Retinal pigment epithelial cell (primary cell): ENCODE results near the gene TMEM147.

Experiments used
- DNase-seq: peaks from one replicate; pipeline ENCODE4 v3.0.0-alpha.2; 2010; ENCODE audit warnings: low read depth
- H3K4me3 ChIP-seq: 2 replicates; pipeline ENCODE4 v1.5.1; 2011; ENCODE audit warnings: mild to moderate bottlenecking, low read length, control low read depth, moderate library complexity
- TF ChIP-seq, protein P1 (sequence below): conservative IDR thresholded peaks from 2 replicates; pipeline ENCODE4 v1.5.1; 2011; ENCODE audit warnings: low read depth, low read length, control low read depth, inconsistent platforms

TMEM147 gene

DNA sequence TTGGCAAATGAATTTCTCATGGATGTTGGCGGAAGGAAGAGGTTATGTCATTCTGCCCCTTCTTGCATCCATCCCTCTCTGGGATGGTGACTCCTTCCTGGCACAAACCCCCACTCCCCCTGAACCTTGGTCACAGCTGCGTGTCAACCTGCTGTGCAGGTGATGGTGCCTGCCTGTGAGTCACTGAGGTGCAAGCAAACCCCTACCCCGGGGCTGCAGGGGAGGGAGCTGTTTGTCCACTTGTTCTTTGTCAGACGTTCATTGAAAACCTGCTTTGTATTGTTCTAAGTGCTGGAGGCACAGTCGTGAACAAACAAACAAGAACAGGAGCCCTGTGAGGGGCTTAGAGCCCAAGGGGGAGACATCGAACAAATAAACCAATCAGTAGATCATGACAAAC, 14.1 kb upstream of the TMEM147 start:
- DNase-seq, result no peak

DNA sequence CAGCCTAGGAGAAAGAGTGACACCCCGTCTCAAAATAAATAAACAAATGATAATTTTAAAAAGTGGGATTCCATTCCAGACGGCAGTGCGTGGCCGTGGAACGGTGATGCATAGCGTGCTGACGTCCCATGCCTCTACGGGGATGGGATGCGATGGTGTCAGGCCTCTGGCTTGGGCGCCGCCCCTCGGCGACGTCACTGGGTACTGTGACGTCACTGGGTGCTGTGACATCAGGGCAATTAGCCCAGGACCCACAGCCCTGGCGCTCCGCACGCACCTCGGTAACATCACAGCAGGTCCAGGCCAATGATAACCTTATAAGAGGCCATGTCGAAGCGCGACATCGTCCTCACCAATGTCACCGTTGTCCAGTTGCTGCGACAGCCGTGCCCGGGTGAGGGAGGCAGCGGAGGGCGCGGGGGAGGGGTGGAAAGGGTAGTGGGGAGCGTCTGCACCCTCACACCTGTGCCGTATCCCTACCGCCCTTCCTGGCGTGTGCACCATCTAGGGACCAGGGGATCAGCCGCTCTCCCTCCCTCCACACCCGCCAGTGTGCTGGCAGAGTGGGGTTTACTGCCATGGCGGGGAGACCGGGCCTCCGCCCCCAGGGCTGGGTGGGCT, 12.1 kb upstream of the TMEM147 start, which contains the start of gene GAPDHS:
GAPDHS (plus strand) TSS at position 256 of the 621 bp plus-strand sequence; CDS start at position 328, 72 bp downstream.
- TF ChIP-seq, protein P1, sequence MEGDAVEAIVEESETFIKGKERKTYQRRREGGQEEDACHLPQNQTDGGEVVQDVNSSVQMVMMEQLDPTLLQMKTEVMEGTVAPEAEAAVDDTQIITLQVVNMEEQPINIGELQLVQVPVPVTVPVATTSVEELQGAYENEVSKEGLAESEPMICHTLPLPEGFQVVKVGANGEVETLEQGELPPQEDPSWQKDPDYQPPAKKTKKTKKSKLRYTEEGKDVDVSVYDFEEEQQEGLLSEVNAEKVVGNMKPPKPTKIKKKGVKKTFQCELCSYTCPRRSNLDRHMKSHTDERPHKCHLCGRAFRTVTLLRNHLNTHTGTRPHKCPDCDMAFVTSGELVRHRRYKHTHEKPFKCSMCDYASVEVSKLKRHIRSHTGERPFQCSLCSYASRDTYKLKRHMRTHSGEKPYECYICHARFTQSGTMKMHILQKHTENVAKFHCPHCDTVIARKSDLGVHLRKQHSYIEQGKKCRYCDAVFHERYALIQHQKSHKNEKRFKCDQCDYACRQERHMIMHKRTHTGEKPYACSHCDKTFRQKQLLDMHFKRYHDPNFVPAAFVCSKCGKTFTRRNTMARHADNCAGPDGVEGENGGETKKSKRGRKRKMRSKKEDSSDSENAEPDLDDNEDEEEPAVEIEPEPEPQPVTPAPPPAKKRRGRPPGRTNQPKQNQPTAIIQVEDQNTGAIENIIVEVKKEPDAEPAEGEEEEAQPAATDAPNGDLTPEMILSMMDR, result no peak
- DNase-seq, result no peak
- peak within 1 kb of the TSS; percentile 8 for H3K4me3 ChIP-seq

More for the DNA sequence above, 14.1 kb upstream of the TMEM147 start:
- TF ChIP-seq, protein P1, result no peak
- H3K4me3 ChIP-seq, result no peak overlapping the region

DNA sequence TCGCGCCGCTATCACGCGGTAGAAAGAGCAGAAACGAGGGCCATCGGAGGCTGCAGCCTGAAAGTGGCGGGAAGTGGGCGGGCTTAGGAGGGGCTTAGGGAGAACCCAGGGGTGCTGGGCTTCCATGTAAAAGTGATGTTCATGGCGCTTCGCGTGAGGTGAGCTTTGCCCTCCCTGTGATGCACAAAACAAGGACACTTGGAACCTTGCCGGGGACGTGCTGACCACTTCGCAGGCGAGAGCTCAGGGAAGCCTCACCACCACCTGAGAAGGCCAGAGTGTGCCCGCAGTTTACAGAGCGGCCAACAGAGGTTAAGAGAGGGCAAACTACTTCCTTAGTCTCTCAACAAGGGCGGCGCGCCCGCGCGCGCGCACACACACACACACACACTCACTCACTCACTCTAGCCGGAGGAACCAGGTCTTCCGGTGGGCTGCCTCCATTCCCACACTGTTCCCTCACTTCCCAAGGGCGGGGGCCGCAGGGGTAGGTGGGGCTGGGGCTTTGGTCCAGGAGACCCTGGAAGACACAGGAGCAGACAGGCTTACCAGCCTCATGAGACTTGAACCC, 11.5 kb upstream of the TMEM147 start:
- no peak for DNase-seq
- H3K4me3 ChIP-seq, result peak overlapping the region; percentile 8
- TF ChIP-seq, protein P1, result no peak

DNA sequence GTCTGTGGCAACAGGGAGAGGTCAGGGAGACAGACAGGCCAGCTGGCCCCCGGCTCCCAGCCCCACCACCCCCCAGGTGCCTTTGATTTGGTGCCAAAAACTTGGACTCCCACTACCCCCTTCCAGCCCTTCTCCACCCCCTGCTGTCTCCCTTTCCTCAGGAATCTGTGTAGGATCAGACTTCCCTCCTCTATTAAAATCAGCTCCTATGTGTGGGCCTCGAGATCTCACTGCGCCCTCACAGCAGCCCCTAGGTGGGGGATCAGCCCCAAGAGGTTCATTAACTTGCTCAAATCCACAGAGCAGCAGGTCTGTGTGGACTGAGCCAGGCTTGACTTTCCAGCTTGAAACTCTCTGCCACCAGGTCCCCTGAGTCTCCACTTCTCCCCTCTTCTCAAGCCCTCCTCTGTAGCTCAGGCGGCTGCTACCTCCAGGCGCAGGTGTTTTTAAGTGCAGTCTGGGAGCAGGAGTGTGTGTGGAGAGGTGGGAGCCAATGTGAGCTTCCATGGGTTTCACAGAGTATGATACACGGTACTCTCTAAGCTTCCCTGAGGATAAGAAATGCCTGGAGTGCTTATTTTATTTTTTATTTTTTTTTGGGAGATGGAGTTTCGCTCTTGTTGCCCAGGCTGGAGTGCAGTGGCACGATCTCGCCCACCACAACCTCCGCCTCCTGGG, 10.5 kb upstream of the TMEM147 start:
- H3K4me3 ChIP-seq, result no peak overlapping the region
- TF ChIP-seq, protein P1, result no peak
- no peak for DNase-seq

DNA sequence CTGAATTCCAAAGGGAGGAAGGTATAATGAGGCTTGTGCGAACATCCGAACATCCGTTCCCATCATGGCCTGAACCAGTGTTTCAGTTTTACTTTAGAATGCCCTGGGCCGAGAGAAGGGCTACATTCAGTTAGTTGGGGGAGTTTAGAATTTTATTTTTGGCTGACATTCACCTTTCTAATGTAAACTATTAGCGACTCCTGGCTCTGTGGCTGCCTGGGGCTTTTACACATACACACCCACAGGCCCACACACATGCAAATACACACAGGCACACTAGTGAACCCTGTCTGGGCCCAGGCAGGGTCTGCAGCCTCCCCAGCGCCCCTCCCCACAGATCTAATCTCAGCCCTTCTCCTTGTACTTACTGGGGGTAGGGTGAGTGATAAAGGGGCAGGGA, 6.1 kb upstream of the TMEM147 start:
- TF ChIP-seq, protein P1, result no peak
- DNase-seq, result no peak
- no peak overlapping the region for H3K4me3 ChIP-seq

DNA sequence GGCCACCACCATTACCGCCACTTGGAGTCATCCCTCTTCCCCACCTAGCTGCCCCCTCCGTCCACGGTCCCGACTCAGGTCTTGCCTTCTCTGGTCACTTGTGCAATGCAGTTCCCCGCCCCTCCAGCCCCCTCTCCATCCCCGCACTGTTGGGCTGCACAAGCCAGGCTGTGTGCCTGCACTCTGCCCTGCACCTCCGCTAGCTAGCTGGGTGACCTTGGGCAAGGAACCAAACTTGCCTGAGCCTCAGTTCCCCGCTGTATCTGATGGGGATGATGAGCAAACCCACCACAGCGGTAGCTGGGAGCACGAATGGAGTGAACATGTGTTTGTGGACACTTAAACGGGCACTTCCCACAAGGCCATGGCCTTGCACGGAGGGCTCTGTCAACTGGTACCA, 5.6 kb upstream of the TMEM147 start:
- TF ChIP-seq, protein P1, result no peak
- H3K4me3 ChIP-seq, result no peak overlapping the region
- no peak for DNase-seq
